Measurements from ENCODE around the gene CYB561. TPM values are rescaled to one million over a fixed set of nuclear protein-coding genes. Genes with fewer than 3 reads are reported as not detected.

Gene CYB561
- total RNA-seq, 1 donor from 2014 or later: 8.1 TPM

- H3K27ac ChIP-seq (ENCODE audit: low read depth, low read length): no peak overlapping the region
- peak; percentile 62 for FAIRE-seq
- H3K36me3 ChIP-seq (ENCODE audit: insufficient read depth, low read length): peaks cover 16% of the 10 kb centered on the region
- no peak overlapping the region for H3K27ac Mint-ChIP-seq (ENCODE audit: unreplicated experiment)
- no peak overlapping the region for H2AFZ ChIP-seq (ENCODE audit: low read depth, low read length)
- H3K4me2 ChIP-seq (ENCODE audit: low read length): peak overlapping the region; percentile 7
- H3K27me3 ChIP-seq (ENCODE audit: insufficient read depth, low read length): no peaks in the 10 kb centered on the region
- peaks cover 33% of the 10 kb centered on the region for H3K4me1 ChIP-seq (ENCODE audit: insufficient read depth, low read length)
- H3K9me3 Mint-ChIP-seq (ENCODE audit: unreplicated experiment): no peaks in the 10 kb centered on the region
- H3K4me3 ChIP-seq (ENCODE audit: insufficient read depth, low read depth, low read length): no peak overlapping the region
- H3K36me3 Mint-ChIP-seq (ENCODE audit: low read depth, unreplicated experiment): peaks cover 8% of the 10 kb centered on the region
- H3K9ac ChIP-seq (ENCODE audit: low read length): no peak overlapping the region
- H3K9me3 ChIP-seq (ENCODE audit: insufficient read depth, low read depth, low read length): no peaks in the 10 kb centered on the region
- TF ChIP-seq EZH2 (IDR thresholded peaks at IDR 0.05; ENCODE audit: insufficient read depth, low read length): no peak
- no peak for TF ChIP-seq CTCF (IDR thresholded peaks at IDR 0.05; ENCODE audit: insufficient read depth, low read depth, low read length)
- H4K20me1 ChIP-seq (ENCODE audit: insufficient read depth, low read length): peaks cover 8% of the 10 kb centered on the region
- peak; percentile 59 for DNase-seq (ENCODE audit: low read depth)
- no peak overlapping the region for H3K4me3 Mint-ChIP-seq (ENCODE audit: unreplicated experiment)
- no peaks in the 10 kb centered on the region for H3K79me2 ChIP-seq (ENCODE audit: insufficient read depth, low read length)
- H3K4me1 Mint-ChIP-seq (ENCODE audit: low read depth, unreplicated experiment): peaks cover 7% of the 10 kb centered on the region
- no peaks in the 10 kb centered on the region for H3K27me3 Mint-ChIP-seq (ENCODE audit: low read depth, unreplicated experiment)
Observed at GRCh38 chr17:63399316-63399715, 46.8 kb downstream of the CYB561 start.

- no peak overlapping the region for H3K4me3 ChIP-seq (ENCODE audit: insufficient read depth, low read depth, low read length)
- TF ChIP-seq CTCF (IDR thresholded peaks at IDR 0.05; ENCODE audit: insufficient read depth, low read depth, low read length) (no peak), EZH2 (IDR thresholded peaks at IDR 0.05; ENCODE audit: insufficient read depth, low read length) (no peak)
- H3K27me3 Mint-ChIP-seq (ENCODE audit: low read depth, unreplicated experiment): no peaks in the 10 kb centered on the region
- no peaks in the 10 kb centered on the region for H3K9me3 ChIP-seq (ENCODE audit: insufficient read depth, low read depth, low read length)
- H3K9me3 Mint-ChIP-seq (ENCODE audit: unreplicated experiment): no peaks in the 10 kb centered on the region
- no peak overlapping the region for H3K27ac ChIP-seq (ENCODE audit: low read depth, low read length)
- H3K36me3 ChIP-seq (ENCODE audit: insufficient read depth, low read length): peaks cover 16% of the 10 kb centered on the region
- no peaks in the 10 kb centered on the region for H3K79me2 ChIP-seq (ENCODE audit: insufficient read depth, low read length)
- FAIRE-seq (no peak), DNase-seq (ENCODE audit: low read depth) (no peak)
- no peak overlapping the region for H3K4me3 Mint-ChIP-seq (ENCODE audit: unreplicated experiment)
- peak overlapping the region; percentile 7 for H3K4me2 ChIP-seq (ENCODE audit: low read length)
- H3K27ac Mint-ChIP-seq (ENCODE audit: unreplicated experiment): no peak overlapping the region
- H4K20me1 ChIP-seq (ENCODE audit: insufficient read depth, low read length): peaks cover 8% of the 10 kb centered on the region
- peaks cover 8% of the 10 kb centered on the region for H3K36me3 Mint-ChIP-seq (ENCODE audit: low read depth, unreplicated experiment)
- H3K9ac ChIP-seq (ENCODE audit: low read length): no peak overlapping the region
- no peaks in the 10 kb centered on the region for H3K27me3 ChIP-seq (ENCODE audit: insufficient read depth, low read length)
- H2AFZ ChIP-seq (ENCODE audit: low read depth, low read length): no peak overlapping the region
- peaks cover 33% of the 10 kb centered on the region for H3K4me1 ChIP-seq (ENCODE audit: insufficient read depth, low read length)
- peaks cover 7% of the 10 kb centered on the region for H3K4me1 Mint-ChIP-seq (ENCODE audit: low read depth, unreplicated experiment)
Observed at GRCh38 chr17:63398680-63399079, 47.4 kb downstream of the CYB561 start.

- DNase-seq (ENCODE audit: low read depth): peak; percentile 89
- H4K20me1 ChIP-seq (ENCODE audit: insufficient read depth, low read length): peaks cover 8% of the 10 kb centered on the region
- H3K9me3 ChIP-seq (ENCODE audit: insufficient read depth, low read depth, low read length): no peaks in the 10 kb centered on the region
- H3K9ac ChIP-seq (ENCODE audit: low read length): no peak overlapping the region
- Mint-ChIP-seq H3K27ac (ENCODE audit: unreplicated experiment) (no peak overlapping the region), H3K9me3 (ENCODE audit: unreplicated experiment) (no peaks in the 10 kb centered on the region), H3K36me3 (ENCODE audit: low read depth, unreplicated experiment) (peaks cover 11% of the 10 kb centered on the region), H3K4me3 (ENCODE audit: unreplicated experiment) (no peak overlapping the region), H3K4me1 (ENCODE audit: low read depth, unreplicated experiment) (no peaks in the 10 kb centered on the region), H3K27me3 (ENCODE audit: low read depth, unreplicated experiment) (no peaks in the 10 kb centered on the region)
- no peaks in the 10 kb centered on the region for H3K27me3 ChIP-seq (ENCODE audit: insufficient read depth, low read length)
- peak; percentile 13 for FAIRE-seq
- peaks cover 24% of the 10 kb centered on the region for H3K4me1 ChIP-seq (ENCODE audit: insufficient read depth, low read length)
- no peak overlapping the region for H3K4me3 ChIP-seq (ENCODE audit: insufficient read depth, low read depth, low read length)
- H3K79me2 ChIP-seq (ENCODE audit: insufficient read depth, low read length): no peaks in the 10 kb centered on the region
- TF ChIP-seq CTCF (IDR thresholded peaks at IDR 0.05; ENCODE audit: insufficient read depth, low read depth, low read length) (no peak), EZH2 (IDR thresholded peaks at IDR 0.05; ENCODE audit: insufficient read depth, low read length) (no peak)
- H3K36me3 ChIP-seq (ENCODE audit: insufficient read depth, low read length): peaks cover 14% of the 10 kb centered on the region
- no peak overlapping the region for H2AFZ ChIP-seq (ENCODE audit: low read depth, low read length)
- H3K27ac ChIP-seq (ENCODE audit: low read depth, low read length): peak overlapping the region; percentile 54
- peak overlapping the region; percentile 57 for H3K4me2 ChIP-seq (ENCODE audit: low read length)
Observed at GRCh38 chr17:63395075-63395805, 50.9 kb downstream of the CYB561 start.
